Forelimb muscle (tissue), 1 donor: ENCODE data around the gene HSD17B1. TPM values are rescaled to one million over a fixed set of nuclear protein-coding genes. Genes with fewer than 3 reads are reported as not detected.
"Not testable (repeated sequence)": the region's sequence is repeated elsewhere in the genome, so short reads cannot be mapped to it uniquely, and the experiment has no call there.

Source experiments
- DNase-seq: peaks from one replicate; pipeline ENCODE4 v3.0.0-alpha.2; 2013; ENCODE audit warnings: low read depth
- polyA plus RNA-seq: library from polyadenylated mRNA; unstranded; fragments of 120-200 nt; gene quantifications from one replicate; pipeline ENCODE4 v1.2.1, GENCODE V29; 2013; ENCODE audit not compliant: insufficient read length

The HSD17B1 gene
- polyA plus RNA-seq, 1 donor = 2.9 TPM

- no peak for DNase-seq
Observed at GRCh38 chr17:42547698-42548069, 5.0 kb upstream of the HSD17B1 start.

GRCh38 chr17:42548070-42548837 is 4.5 kb upstream of the HSD17B1 start:
- DNase-seq = no peak

GRCh38 chr17:42548993-42549755 is 3.5 kb upstream of the HSD17B1 start:
- no peak for DNase-seq

- DNase-seq = no peak
Observed at GRCh38 chr17:42553161-42553818, 567 bp downstream of the HSD17B1 start.

GRCh38 chr17:42553866-42554249 is 1.1 kb downstream of the HSD17B1 start:
- no peak for DNase-seq

GRCh38 chr17:42554250-42555121 is 1.8 kb downstream of the HSD17B1 start:
- no peak for DNase-seq

- DNase-seq = no peak
Observed at GRCh38 chr17:42555122-42555622, 2.4 kb downstream of the HSD17B1 start.

- DNase-seq = not testable (repeated sequence)
Observed at GRCh38 chr17:42555961-42556617, 3.4 kb downstream of the HSD17B1 start.

- DNase-seq = no peak
Observed at GRCh38 chr17:42559075-42559474, 6.4 kb downstream of the HSD17B1 start.

GRCh38 chr17:42560246-42560645 is 7.5 kb downstream of the HSD17B1 start:
- DNase-seq = no peak

GRCh38 chr17:42561897-42562387 is 9.2 kb downstream of the HSD17B1 start, which contains the start of gene COASY:
Gene COASY (plus strand): TSS chr17:42562148. CDS start chr17:42562623, 475 bp downstream.
- peak; percentile 97 for DNase-seq

- no peak for DNase-seq
Observed at GRCh38 chr17:42562388-42563142, 9.8 kb downstream of the HSD17B1 start.

GRCh38 chr17:42563143-42563509 is 10.4 kb downstream of the HSD17B1 start:
- DNase-seq = no peak

GRCh38 chr17:42563543-42563942 is 10.8 kb downstream of the HSD17B1 start:
- DNase-seq = no peak

- no peak for DNase-seq
Observed at GRCh38 chr17:42563950-42564349, 11.2 kb downstream of the HSD17B1 start.

- DNase-seq = no peak
Observed at GRCh38 chr17:42564815-42565522, 12.2 kb downstream of the HSD17B1 start.

GRCh38 chr17:42565523-42566214 is 12.9 kb downstream of the HSD17B1 start:
- no peak for DNase-seq

GRCh38 chr17:42566215-42566882 is 13.6 kb downstream of the HSD17B1 start:
- DNase-seq = no peak
